ENCODE data around the gene RAI1. TPM values are rescaled to one million over a fixed set of nuclear protein-coding genes. Genes with fewer than 3 reads are reported as not detected.

The RAI1 gene
- total RNA-seq, 1 donor: 23.2 TPM

- no peak for DNase-seq (ENCODE audit: low read depth in 2 of 3, low spot score in 2 of 3)
Measured at GRCh38 chr17:17728550-17729251, 47.4 kb downstream of the RAI1 start.

- peak in 1 of 3 donors; percentile 42 for DNase-seq (ENCODE audit: low read depth in 2 of 3, low spot score in 2 of 3)
Measured at GRCh38 chr17:17729620-17730249, 48.5 kb downstream of the RAI1 start.

- no peak for DNase-seq (ENCODE audit: low read depth in 2 of 3, low spot score in 2 of 3)
Measured at GRCh38 chr17:17730250-17730935, 49.1 kb downstream of the RAI1 start.

GRCh38 chr17:17732444-17732843, 51.2 kb downstream of the RAI1 start:
- no peak for DNase-seq (ENCODE audit: low read depth in 2 of 3, low spot score in 2 of 3)

GRCh38 chr17:17732892-17733670, 51.8 kb downstream of the RAI1 start:
- no peak for DNase-seq (ENCODE audit: low read depth in 2 of 3, low spot score in 2 of 3)

GRCh38 chr17:17736205-17737183, 55.2 kb downstream of the RAI1 start:
- DNase-seq (ENCODE audit: low read depth in 2 of 3, low spot score in 2 of 3): no peak

- peak in 2 of 3 donors; percentile 42 to 79 for DNase-seq (ENCODE audit: low read depth in 2 of 3, low spot score in 2 of 3)
Measured at GRCh38 chr17:17737961-17738894, 57.0 kb downstream of the RAI1 start.

GRCh38 chr17:17738901-17739300, 57.6 kb downstream of the RAI1 start:
- no peak for DNase-seq (ENCODE audit: low read depth in 2 of 3, low spot score in 2 of 3)

GRCh38 chr17:17739388-17740066, 58.3 kb downstream of the RAI1 start:
- no peak for DNase-seq (ENCODE audit: low read depth in 2 of 3, low spot score in 2 of 3)

- no peak for DNase-seq (ENCODE audit: low read depth in 2 of 3, low spot score in 2 of 3)
Measured at GRCh38 chr17:17740615-17741348, 59.5 kb downstream of the RAI1 start.

- no peak for DNase-seq (ENCODE audit: low read depth in 2 of 3, low spot score in 2 of 3)
Measured at GRCh38 chr17:17741349-17742023, 60.2 kb downstream of the RAI1 start.

- no peak for DNase-seq (ENCODE audit: low read depth in 2 of 3, low spot score in 2 of 3)
Measured at GRCh38 chr17:17742133-17742621, 60.9 kb downstream of the RAI1 start.

- DNase-seq (ENCODE audit: low read depth in 2 of 3, low spot score in 2 of 3): no peak
Measured at GRCh38 chr17:17742688-17743390, 61.6 kb downstream of the RAI1 start.

- DNase-seq (ENCODE audit: low read depth in 2 of 3, low spot score in 2 of 3): no peak
Measured at GRCh38 chr17:17743391-17744112, 62.3 kb downstream of the RAI1 start.

GRCh38 chr17:17744116-17744515, 62.9 kb downstream of the RAI1 start:
- DNase-seq (ENCODE audit: low read depth in 2 of 3, low spot score in 2 of 3): no peak

Data from hematopoietic multipotent progenitor cell (in vitro differentiated cells).